WTC11 (cell line): ENCODE data around the gene CDH13.

Experiments used
- CBFB ChIP-seq: sonication (generic); formaldehyde crosslinking; IDR thresholded peaks from 2 replicates; pipeline ENCODE4 v1.8.1; 2022; ENCODE audit warnings: mild to moderate bottlenecking, low read depth, missing genetic modification reagents
- CTCF ChIP-seq: fragments of 200-600 bp; IDR thresholded peaks from 2 replicates; pipeline ENCODE4 v1.8.0; 2022; ENCODE audit warnings: antibody characterized with exemption
- ELF4 ChIP-seq: sonication (generic); formaldehyde crosslinking; IDR thresholded peaks from 2 replicates; pipeline ENCODE4 v1.8.1; 2022; ENCODE audit warnings: low read depth, mild to moderate bottlenecking, moderate library complexity, missing genetic modification reagents
- EMX1 ChIP-seq: fragments of 250-450 bp; sonication (Bioruptor Pico); IDR thresholded peaks from 2 replicates; pipeline ENCODE4 v1.8.0; 2021; ENCODE audit warnings: mild to moderate bottlenecking
- ETV6 ChIP-seq: sonication (generic); formaldehyde crosslinking; IDR thresholded peaks from 2 replicates; pipeline ENCODE4 v1.8.1; 2022; ENCODE audit warnings: mild to moderate bottlenecking, missing genetic modification reagents
- NR2C2 ChIP-seq: sonication (generic); formaldehyde crosslinking; IDR thresholded peaks from 2 replicates; pipeline ENCODE4 v1.8.0; 2022; ENCODE audit warnings: mild to moderate bottlenecking, missing genetic modification reagents
- NR3C1 ChIP-seq: sonication (generic); formaldehyde crosslinking; conservative IDR thresholded peaks from 2 replicates; pipeline ENCODE4 v1.8.1; 2023; ENCODE audit warnings: low read depth, mild to moderate bottlenecking, missing genetic modification reagents
- SMAD3 ChIP-seq: sonication (generic); formaldehyde crosslinking; IDR thresholded peaks from 2 replicates; pipeline ENCODE4 v1.8.0; 2022; ENCODE audit warnings: missing genetic modification reagents, mild to moderate bottlenecking, borderline replicate concordance
- TEAD4 ChIP-seq: sonication (generic); formaldehyde crosslinking; IDR thresholded peaks from 2 replicates; pipeline ENCODE4 v1.8.0; 2022; ENCODE audit warnings: mild to moderate bottlenecking, missing genetic modification reagents
- ZNF232 ChIP-seq: sonication (generic); formaldehyde crosslinking; IDR thresholded peaks from 2 replicates; pipeline ENCODE4 v1.8.0; 2022; ENCODE audit warnings: mild to moderate bottlenecking, missing genetic modification reagents
- ZNF671 ChIP-seq: fragments of 250-450 bp; sonication (Bioruptor Pico); IDR thresholded peaks from 2 replicates; pipeline ENCODE4 v1.8.0; 2021; ENCODE audit warnings: mild to moderate bottlenecking
- TF ChIP-seq, protein P1 (sequence below): sonication (generic); formaldehyde crosslinking; IDR thresholded peaks from 2 replicates; pipeline ENCODE4 v1.8.1; 2023; ENCODE audit warnings: mild to moderate bottlenecking, missing genetic modification reagents, moderate library complexity
- TF ChIP-seq, protein P2 (sequence below): sonication (generic); formaldehyde crosslinking; IDR thresholded peaks from 2 replicates; pipeline ENCODE4 v1.8.0; 2022; ENCODE audit warnings: mild to moderate bottlenecking, missing genetic modification reagents
- TF ChIP-seq, protein P3 (sequence below): fragments of 250-450 bp; sonication (Bioruptor Pico); IDR thresholded peaks from 2 replicates; pipeline ENCODE4 v1.8.0; 2021; ENCODE audit warnings: mild to moderate bottlenecking

DNA sequence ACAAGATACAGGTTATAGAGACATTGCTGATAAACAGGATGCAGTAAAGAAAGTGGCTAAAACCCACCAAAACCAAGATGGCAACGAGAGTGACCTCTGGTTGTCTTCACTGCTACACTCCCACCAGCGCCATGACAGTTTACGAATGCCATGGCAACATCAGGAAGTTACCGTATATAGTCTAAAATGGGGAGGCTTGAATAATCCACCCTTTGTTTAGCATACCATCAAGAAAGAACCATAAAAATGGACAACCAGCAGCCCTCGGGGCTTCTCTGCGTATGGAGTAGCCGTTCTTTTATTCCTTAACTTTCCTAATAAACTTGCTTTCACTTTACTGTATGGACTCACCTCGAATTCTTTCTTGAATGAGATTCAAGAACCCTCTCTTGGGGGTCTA lies 21.7 kb upstream of the CDH13 start:
- TF ChIP-seq, protein P1, sequence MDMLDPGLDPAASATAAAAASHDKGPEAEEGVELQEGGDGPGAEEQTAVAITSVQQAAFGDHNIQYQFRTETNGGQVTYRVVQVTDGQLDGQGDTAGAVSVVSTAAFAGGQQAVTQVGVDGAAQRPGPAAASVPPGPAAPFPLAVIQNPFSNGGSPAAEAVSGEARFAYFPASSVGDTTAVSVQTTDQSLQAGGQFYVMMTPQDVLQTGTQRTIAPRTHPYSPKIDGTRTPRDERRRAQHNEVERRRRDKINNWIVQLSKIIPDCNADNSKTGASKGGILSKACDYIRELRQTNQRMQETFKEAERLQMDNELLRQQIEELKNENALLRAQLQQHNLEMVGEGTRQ = no peak
- no peak for TF ChIP-seq ELF4 (CRISPR knock-in tag)
- no peak for TF ChIP-seq NR3C1
- TF ChIP-seq CTCF = no peak
- TF ChIP-seq, protein P2, sequence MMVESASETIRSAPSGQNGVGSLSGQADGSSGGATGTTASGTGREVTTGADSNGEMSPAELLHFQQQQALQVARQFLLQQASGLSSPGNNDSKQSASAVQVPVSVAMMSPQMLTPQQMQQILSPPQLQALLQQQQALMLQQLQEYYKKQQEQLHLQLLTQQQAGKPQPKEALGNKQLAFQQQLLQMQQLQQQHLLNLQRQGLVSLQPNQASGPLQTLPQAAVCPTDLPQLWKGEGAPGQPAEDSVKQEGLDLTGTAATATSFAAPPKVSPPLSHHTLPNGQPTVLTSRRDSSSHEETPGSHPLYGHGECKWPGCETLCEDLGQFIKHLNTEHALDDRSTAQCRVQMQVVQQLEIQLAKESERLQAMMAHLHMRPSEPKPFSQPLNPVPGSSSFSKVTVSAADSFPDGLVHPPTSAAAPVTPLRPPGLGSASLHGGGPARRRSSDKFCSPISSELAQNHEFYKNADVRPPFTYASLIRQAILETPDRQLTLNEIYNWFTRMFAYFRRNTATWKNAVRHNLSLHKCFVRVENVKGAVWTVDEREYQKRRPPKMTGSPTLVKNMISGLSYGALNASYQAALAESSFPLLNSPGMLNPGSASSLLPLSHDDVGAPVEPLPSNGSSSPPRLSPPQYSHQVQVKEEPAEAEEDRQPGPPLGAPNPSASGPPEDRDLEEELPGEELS (CRISPR knock-in tag) = no peak
- TF ChIP-seq NR2C2 (CRISPR knock-in tag) = no peak
- TF ChIP-seq ZNF232 = no peak
- TF ChIP-seq EMX1 (CRISPR knock-in tag) = no peak
- no peak for TF ChIP-seq ETV6
- TF ChIP-seq TEAD4 = no peak
- TF ChIP-seq SMAD3 (CRISPR knock-in tag) = no peak
- no peak for TF ChIP-seq ZNF671 (CRISPR knock-in tag)
- TF ChIP-seq, protein P3, sequence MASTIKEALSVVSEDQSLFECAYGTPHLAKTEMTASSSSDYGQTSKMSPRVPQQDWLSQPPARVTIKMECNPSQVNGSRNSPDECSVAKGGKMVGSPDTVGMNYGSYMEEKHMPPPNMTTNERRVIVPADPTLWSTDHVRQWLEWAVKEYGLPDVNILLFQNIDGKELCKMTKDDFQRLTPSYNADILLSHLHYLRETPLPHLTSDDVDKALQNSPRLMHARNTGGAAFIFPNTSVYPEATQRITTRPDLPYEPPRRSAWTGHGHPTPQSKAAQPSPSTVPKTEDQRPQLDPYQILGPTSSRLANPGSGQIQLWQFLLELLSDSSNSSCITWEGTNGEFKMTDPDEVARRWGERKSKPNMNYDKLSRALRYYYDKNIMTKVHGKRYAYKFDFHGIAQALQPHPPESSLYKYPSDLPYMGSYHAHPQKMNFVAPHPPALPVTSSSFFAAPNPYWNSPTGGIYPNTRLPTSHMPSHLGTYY (CRISPR knock-in tag) = no peak
- TF ChIP-seq CBFB = no peak
